Left lung (tissue), 10 donors: Measurements from ENCODE around the gene HAUS6. TPM values are rescaled to one million over a fixed set of nuclear protein-coding genes. Genes with fewer than 3 reads are reported as not detected.

Experiments
- ATAC-seq: fragments of 200-7000 bp; cut with Tn5 transposase; one replicate; pipeline ENCODE4 v1.9.1; 2020; ENCODE audit warnings: moderate library complexity
- DNase-seq, 4 donors: peaks; one replicate each; pipeline ENCODE4 v3.0.0-alpha.2; 2013 to 2020
- H3K27ac ChIP-seq, 2 donors: fragments of 200-600 bp; sonication (generic) in 1 of 2; one replicate each; pipeline versions ENCODE4 v1.5.0 to v1.8.0; 2020 to 2021
- H3K27me3 ChIP-seq, 2 donors: fragments of 200-600 bp; sonication (generic) in 1 of 2; one replicate each; pipeline versions ENCODE4 v1.5.0 to v1.8.0; 2020 to 2021
- H3K36me3 ChIP-seq, 2 donors: fragments of 200-600 bp; sonication (generic) in 1 of 2; one replicate each; pipeline versions ENCODE4 v1.5.0 to v1.8.0; 2020 to 2021
- H3K4me1 ChIP-seq, 2 donors: fragments of 200-600 bp; one replicate each; pipeline ENCODE4 v1.8.0; 2021
- H3K4me3 ChIP-seq, 2 donors: fragments of 200-600 bp; sonication (generic) in 1 of 2; one replicate each; pipeline versions ENCODE4 v1.5.0 to v1.8.0; 2020 to 2021; ENCODE audit warnings: mild to moderate bottlenecking in 1 of 2
- H3K9me3 ChIP-seq, 2 donors: fragments of 200-600 bp; sonication (generic) in 1 of 2; one replicate each; pipeline versions ENCODE4 v1.5.0 to v1.8.0; 2020 to 2021
- CTCF ChIP-seq, 2 donors: fragments of 200-600 bp; sonication (generic) in 1 of 2; IDR thresholded peaks; one replicate each; pipeline versions ENCODE4 v1.5.0 to v1.8.0; 2021; ENCODE audit warnings: antibody characterized with exemption in 2 of 2
- intact Hi-C, 2 donors: fragments of 100-400 bp; cut with DNase I; formaldehyde crosslinking; loops; one replicate each; pipeline versions ENCODE4 v1.11.2 to v1.14.2; 2022
- polyA plus RNA-seq, 6 donors: library from polyadenylated mRNA; unstranded; fragments of 120-200 nt; gene quantifications; one replicate each; pipeline ENCODE4 v1.2.1, GENCODE V29; 2013; ENCODE audit not compliant: insufficient read length in 6 of 6
- total RNA-seq, 2 donors: library from RNA; stranded (reverse); fragmentation: NEBNext Ultra II Directional; extraction: Animal tissue kit (Norgen Biotek cat#: 25700); gene quantifications; one replicate each; pipeline ENCODE4 v1.2.1, GENCODE V29; 2021
- donor health status: DM: no; HTN: yes; CAD: no.
- donor health status: DM: no; HTN: no; CAD: no.

The HAUS6 gene
- total and polyA plus RNA-seq, 8 donors: 7.9 to 20.3 (median 18.2) TPM

GRCh38 chr9:19050637-19051591 is 51.8 kb downstream of the HAUS6 start:
- Histone ChIP-seq H3K9me3 (no peaks in the 10 kb centered on the region), H3K4me3 (peak overlapping the region; percentile 55 to 59), H3K27ac (peak overlapping the region in 1 of 2 donors; percentile 96), H3K4me1 (peaks cover 15 to 47% of the 10 kb centered on the region in 2 donors), H3K36me3 (peaks cover 0 to 5% of the 10 kb centered on the region in 2 donors), H3K27me3 (no peaks in the 10 kb centered on the region)
- ATAC-seq: peak; percentile 9
- DNase-seq: no peak
- no peak for TF ChIP-seq CTCF (IDR thresholded peaks at IDR 0.05)
- intact Hi-C loops: no loop called here

GRCh38 chr9:19049917-19050636 is 52.6 kb downstream of the HAUS6 start:
- ATAC-seq: peak; percentile 8
- Histone ChIP-seq H3K27ac (peak overlapping the region; percentile 96 to 98), H3K9me3 (no peaks in the 10 kb centered on the region), H3K4me3 (peak overlapping the region; percentile 55 to 59), H3K36me3 (no peaks in the 10 kb centered on the region), H3K27me3 (no peaks in the 10 kb centered on the region), H3K4me1 (peaks cover 15 to 47% of the 10 kb centered on the region in 2 donors)
- intact Hi-C loops: no loop called here
- DNase-seq: peak in 2 of 4 donors; percentile 24 to 37
- TF ChIP-seq CTCF (IDR thresholded peaks at IDR 0.05): no peak

GRCh38 chr9:19048966-19049916 is 53.5 kb downstream of the HAUS6 start, which contains the start of gene RRAGA:
TSS of gene RRAGA (plus strand) at chr9:19049427. CDS start at chr9:19049660, 233 bp downstream.
- Histone ChIP-seq H3K36me3 (no peaks in the 10 kb centered on the region), H3K9me3 (no peaks in the 10 kb centered on the region), H3K4me1 (peaks cover 15 to 47% of the 10 kb centered on the region in 2 donors), H3K4me3 (peak within 1 kb of the TSS; percentile 55 to 59), H3K27ac (peak within 1 kb of the TSS; percentile 96 to 98), H3K27me3 (no peaks in the 10 kb centered on the region)
- ATAC-seq: peak; percentile 93
- peak; percentile 94 to 98 (median 95) for DNase-seq
- intact Hi-C loops: no loop called here
- peak; percentile 74 to 76 for TF ChIP-seq CTCF (IDR thresholded peaks at IDR 0.05)

GRCh38 chr9:19036611-19037010 is 66.1 kb downstream of the HAUS6 start:
- H3K4me1 ChIP-seq: no peaks in the 10 kb centered on the region
- H3K36me3 ChIP-seq: no peaks in the 10 kb centered on the region
- no peak for TF ChIP-seq CTCF (IDR thresholded peaks at IDR 0.05)
- H3K27ac ChIP-seq: no peak overlapping the region
- no peak overlapping the region for H3K4me3 ChIP-seq
- intact Hi-C loops: no loop called here
- H3K27me3 ChIP-seq: peaks cover 0 to 9% of the 10 kb centered on the region in 2 donors
- no peak for ATAC-seq
- H3K9me3 ChIP-seq: no peaks in the 10 kb centered on the region
- DNase-seq: no peak
